ENCODE results near the gene CEP85.

DNA sequence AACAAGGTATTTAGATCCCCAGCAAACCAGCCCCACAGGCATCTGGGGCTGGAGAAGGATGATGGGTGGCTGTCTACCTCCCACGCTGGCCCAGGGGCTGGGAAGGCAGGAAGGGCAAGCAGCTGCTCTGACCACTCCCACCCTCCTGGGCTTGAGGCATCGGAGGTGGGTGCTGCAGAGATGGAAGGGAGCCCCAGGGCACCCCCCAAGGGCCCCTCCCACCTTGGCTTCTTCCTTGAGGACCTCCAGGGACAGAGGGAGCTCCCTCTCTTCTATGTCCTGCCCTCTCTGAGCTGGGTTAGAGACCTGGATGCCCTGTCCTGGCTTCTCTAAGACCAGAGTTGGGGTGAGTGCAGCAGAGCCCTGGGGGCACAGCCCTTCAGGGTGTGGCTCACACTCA, 86.9 kb downstream of the CEP85 start:
- TF ChIP-seq POLR2A (IDR thresholded peaks at IDR 0.05; ENCODE audit: low read depth, low read length) (0 out of 2 replicates have a peak, but pooled peaks have one; percentile 12), TAF1 (IDR thresholded peaks at IDR 0.05; ENCODE audit: borderline replicate concordance, low read depth, low read length) (no peak), POLR2AphosphoS5 (IDR thresholded peaks at IDR 0.05; ENCODE audit: low read depth, low read length) (no peak)

Data from GM12892 (cell line).